H9 (cell line): ENCODE results near the gene IFT122. TPM values are rescaled to one million over a fixed set of nuclear protein-coding genes. Genes with fewer than 3 reads are reported as not detected.
"Not testable (repeated sequence)": the region's sequence is repeated elsewhere in the genome, so short reads cannot be mapped to it uniquely, and the experiment has no call there.

Experiments
- DNase-seq: peaks from one replicate; pipeline ENCODE4 v3.0.0-alpha.2; 2017
- H2AFZ ChIP-seq: one replicate; pipeline ENCODE4 v1.6.1; 2013; ENCODE audit warnings: mild to moderate bottlenecking, low read length, control low read depth, moderate library complexity
- H2AK5ac ChIP-seq: 2 replicates; pipeline ENCODE4 v1.6.1; 2013; ENCODE audit warnings: low read length, control low read depth, mixed read lengths; ENCODE audit not compliant: insufficient read length
- H2BK120ac ChIP-seq: one replicate; pipeline ENCODE4 v1.6.1; 2013; ENCODE audit warnings: low read depth, mild to moderate bottlenecking, low read length, control low read depth, inconsistent platforms; ENCODE audit not compliant: poor library complexity, severe bottlenecking
- H2BK12ac ChIP-seq: 2 replicates; pipeline ENCODE4 v1.6.1; 2013; ENCODE audit warnings: low read length, control low read depth, mixed read lengths, low read depth; ENCODE audit not compliant: insufficient read length
- H2BK15ac ChIP-seq: 2 replicates; pipeline ENCODE4 v1.6.1; 2013; ENCODE audit warnings: low read depth, low read length, control low read depth
- H2BK20ac ChIP-seq: one replicate; pipeline ENCODE4 v1.6.1; 2013; ENCODE audit warnings: low read depth, mild to moderate bottlenecking, low read length, control low read depth, inconsistent platforms; ENCODE audit not compliant: poor library complexity, severe bottlenecking
- H2BK5ac ChIP-seq: 2 replicates; pipeline ENCODE4 v1.6.1; 2013; ENCODE audit warnings: low read length, control low read depth, mixed read lengths; ENCODE audit not compliant: insufficient read length
- H3K14ac ChIP-seq: 2 replicates; pipeline ENCODE4 v1.6.1; 2013; ENCODE audit warnings: low read length, control low read depth; ENCODE audit not compliant: insufficient read depth
- H3K18ac ChIP-seq: 2 replicates; pipeline ENCODE4 v1.6.1; 2013; ENCODE audit warnings: low read depth, mild to moderate bottlenecking, mixed read lengths, low read length, control low read depth; ENCODE audit not compliant: insufficient read length
- H3K23ac ChIP-seq: 2 replicates; pipeline ENCODE4 v1.6.1; 2013; ENCODE audit warnings: low read length, control low read depth, mixed read lengths, low read depth; ENCODE audit not compliant: insufficient read length
- H3K23me2 ChIP-seq: 2 replicates; pipeline ENCODE4 v1.6.1; 2013; ENCODE audit warnings: low read depth, mild to moderate bottlenecking, mixed read lengths, low read length, control low read depth; ENCODE audit not compliant: insufficient read length, poor library complexity, severe bottlenecking
- H3K27ac ChIP-seq: 2 replicates; pipeline ENCODE4 v1.5.1; 2013; ENCODE audit warnings: low read length, control low read depth, mixed read lengths, low read depth; ENCODE audit not compliant: insufficient read length
- H3K27me3 ChIP-seq: 2 replicates; pipeline ENCODE4 v1.6.1; 2013; ENCODE audit warnings: low read length, control low read depth, inconsistent platforms; ENCODE audit not compliant: insufficient read depth
- H3K4ac ChIP-seq: 2 replicates; pipeline ENCODE4 v1.6.1; 2013; ENCODE audit warnings: low read depth, mild to moderate bottlenecking, control low read depth, inconsistent platforms, low read length, moderate library complexity
- H3K4me1 ChIP-seq: 2 replicates; pipeline ENCODE4 v1.6.1; 2013; ENCODE audit warnings: low read length, control low read depth, inconsistent platforms; ENCODE audit not compliant: insufficient read depth
- H3K4me2 ChIP-seq: 2 replicates; pipeline ENCODE4 v1.6.1; 2013; ENCODE audit warnings: low read length, control low read depth, mixed read lengths; ENCODE audit not compliant: insufficient read length, insufficient read depth
- H3K56ac ChIP-seq: 2 replicates; pipeline ENCODE4 v1.6.1; 2013; ENCODE audit warnings: low read depth, mild to moderate bottlenecking, mixed read lengths, low read length, control low read depth; ENCODE audit not compliant: insufficient read length
- H3K79me1 ChIP-seq: 2 replicates; pipeline ENCODE4 v1.6.1; 2013; ENCODE audit warnings: low read depth, mild to moderate bottlenecking, moderate library complexity, low read length, control low read depth, inconsistent platforms; ENCODE audit not compliant: insufficient read depth, poor library complexity, severe bottlenecking
- H3K79me2 ChIP-seq: 2 replicates; pipeline ENCODE4 v1.6.1; 2013; ENCODE audit warnings: low read length, control low read depth, inconsistent platforms; ENCODE audit not compliant: insufficient read depth
- H3K9ac ChIP-seq: 2 replicates; pipeline ENCODE4 v1.6.1; 2013; ENCODE audit warnings: low read length, control low read depth, mixed read lengths; ENCODE audit not compliant: insufficient read length; ENCODE audit errors: extremely low read depth
- H3K9me3 ChIP-seq: one replicate; pipeline ENCODE4 v1.6.1; 2013; ENCODE audit warnings: low read depth, low read length, inconsistent platforms; ENCODE audit not compliant: control insufficient read depth
- H3T11ph ChIP-seq: one replicate; pipeline ENCODE4 v1.6.1; 2013; ENCODE audit warnings: mild to moderate bottlenecking, low read length, control low read depth, inconsistent platforms
- H4K20me1 ChIP-seq: one replicate; pipeline ENCODE4 v1.6.1; 2013; ENCODE audit not compliant: control insufficient read depth, insufficient read length, insufficient read depth
- H4K5ac ChIP-seq: 2 replicates; pipeline ENCODE4 v1.6.1; 2013; ENCODE audit warnings: low read depth, mild to moderate bottlenecking, mixed read lengths, low read length, control low read depth; ENCODE audit not compliant: insufficient read length
- H4K8ac ChIP-seq: replicated peaks from 2 replicates; pipeline ENCODE4 v1.6.1; 2013; ENCODE audit warnings: low read length, control low read depth, mixed read lengths, low read depth; ENCODE audit not compliant: insufficient read length
- H4K91ac ChIP-seq: 2 replicates; pipeline ENCODE4 v1.6.1; 2013; ENCODE audit warnings: low read depth, mild to moderate bottlenecking, moderate library complexity, mixed read lengths, low read length, control low read depth; ENCODE audit not compliant: insufficient read length
- H3K27ac Mint-ChIP-seq, 3 experiments: 2 replicates in 2 of 3; 3 replicates in 1 of 3; pipeline ENCODE4 v1.8.0; 2020 to 2021; ENCODE audit warnings: mixed read lengths in 3 of 3, mild to moderate bottlenecking in 1 of 3, moderate library complexity in 1 of 3
- H3K27me3 Mint-ChIP-seq: 2 replicates; pipeline ENCODE4 v1.8.0; 2021; ENCODE audit warnings: low read depth, mild to moderate bottlenecking, moderate library complexity, mixed read lengths
- H3K36me3 Mint-ChIP-seq, 3 experiments: 2 replicates in 2 of 3; 3 replicates in 1 of 3; pipeline ENCODE4 v1.8.0; 2020 to 2021; ENCODE audit warnings: low read depth in 3 of 3, mixed read lengths in 3 of 3; ENCODE audit not compliant: insufficient read depth in 1 of 3
- H3K4me1 Mint-ChIP-seq, 2 experiments: 2 replicates each; pipeline ENCODE4 v1.8.0; 2020; ENCODE audit warnings: mixed read lengths in 2 of 2
- H3K4me3 Mint-ChIP-seq, 2 experiments: 2 replicates in 1 of 2; 3 replicates in 1 of 2; pipeline ENCODE4 v1.8.0; 2020 to 2021; ENCODE audit warnings: mild to moderate bottlenecking in 2 of 2, mixed read lengths in 2 of 2, moderate library complexity in 1 of 2
- H3K9me3 Mint-ChIP-seq, 2 experiments: 2 replicates in 1 of 2; 3 replicates in 1 of 2; pipeline ENCODE4 v1.8.0; 2020; ENCODE audit warnings: mild to moderate bottlenecking in 2 of 2, mixed read lengths in 2 of 2, moderate library complexity in 1 of 2
- CTCF ChIP-seq: fragments of 200-600 bp; sonication (generic); conservative IDR thresholded peaks from 3 replicates; pipeline ENCODE4 v1.8.0; 2021; ENCODE audit warnings: antibody characterized with exemption, mild to moderate bottlenecking
- WGBS: extraction: QIAGEN DNeasy Blood & Tissue Kit; methylation state at CpG from one replicate; pipeline ENCODE4 v1.1.7; 2013; ENCODE audit warnings: missing lambda C conversion rate, low lambda C conversion rate, mixed read lengths; ENCODE audit not compliant: insufficient read length; ENCODE audit errors: extremely low coverage; 5-methylcytosine and 5-hydroxymethylcytosine counted together
- total RNA-seq: library from RNA; stranded (reverse); gene quantifications from 2 replicates; pipeline ENCODE4 v1.2.1, GENCODE V29; 2021

IFT122 gene
- total RNA-seq, 1 experiment from 2014 or later = 19.3 TPM

GRCh38 chr3:129393271-129393670 is 46.8 kb upstream of the IFT122 start:
- Histone ChIP-seq H3K27ac (no peak overlapping the region), H2BK5ac (no peak overlapping the region), H4K5ac (no peak overlapping the region), H2AFZ (no peak overlapping the region), H3K23me2 (no peaks in the 10 kb centered on the region), H3K23ac (no peak overlapping the region), H3K79me1 (peaks cover 8% of the 10 kb centered on the region), H3K79me2 (peaks cover 16% of the 10 kb centered on the region; the same call in 1 of the 2 replicates), H2BK20ac (no peak overlapping the region), H3K27me3 (no peaks in the 10 kb centered on the region), H3T11ph (no peak overlapping the region), H4K91ac (no peak overlapping the region), H3K9ac (no peak overlapping the region), H3K14ac (no peak overlapping the region), H3K9me3 (no peaks in the 10 kb centered on the region), H3K4ac (no peak overlapping the region), H3K18ac (no peak overlapping the region), H4K20me1 (no peaks in the 10 kb centered on the region), H2BK15ac (no peak overlapping the region), H3K56ac (no peak overlapping the region), H2BK120ac (no peak overlapping the region), H4K8ac (no peak overlapping the region), H2BK12ac (no peak overlapping the region), H3K4me2 (no peak overlapping the region), H3K4me1 (peaks cover 3% of the 10 kb centered on the region; the same call in 1 of the 2 replicates), H2AK5ac (no peak overlapping the region)
- Mint-ChIP-seq H3K4me1 (peaks cover 9 to 23% of the 10 kb centered on the region in 2 experiments), H3K9me3 (no peaks in the 10 kb centered on the region), H3K4me3 (no peak overlapping the region), H3K27ac (no peak overlapping the region), H3K27me3 (no peaks in the 10 kb centered on the region), H3K36me3 (peaks cover 30 to 70% (median 62%) of the 10 kb centered on the region in 3 experiments; a peak in 6 of 7 replicates)
- WGBS = no CpG with 5 or more reads among the region's 6 CpGs
- TF ChIP-seq CTCF = no peak
- DNase-seq = no peak

GRCh38 chr3:129393760-129394564 is 46.1 kb upstream of the IFT122 start:
- H3K4ac ChIP-seq, DNase-seq, H2BK5ac ChIP-seq, H3K9me3 ChIP-seq, H3K27ac ChIP-seq, H3K14ac ChIP-seq, H4K20me1 ChIP-seq, H3K9me3 Mint-ChIP-seq, H3K9ac ChIP-seq, H2AK5ac ChIP-seq, H3K4me3 Mint-ChIP-seq, H3K27me3 ChIP-seq, H2BK12ac ChIP-seq, H2BK120ac ChIP-seq, H4K5ac ChIP-seq, H3K4me2 ChIP-seq, H3T11ph ChIP-seq, H2BK20ac ChIP-seq, H3K23me2 ChIP-seq, H3K23ac ChIP-seq, H3K27ac Mint-ChIP-seq, H3K27me3 Mint-ChIP-seq, H2BK15ac ChIP-seq, H4K91ac ChIP-seq, H2AFZ ChIP-seq, H3K18ac ChIP-seq, H3K56ac ChIP-seq, H3K4me1 ChIP-seq, H4K8ac ChIP-seq: not testable (repeated sequence)
- peaks cover 14 to 21% of the 10 kb centered on the region in 2 experiments for H3K4me1 Mint-ChIP-seq
- peaks cover 28 to 65% (median 59%) of the 10 kb centered on the region in 3 experiments; a peak in 6 of 7 replicates for H3K36me3 Mint-ChIP-seq
- H3K79me1 ChIP-seq = peaks cover 12% of the 10 kb centered on the region
- peaks cover 22% of the 10 kb centered on the region; the same call in 1 of the 2 replicates for H3K79me2 ChIP-seq
- WGBS = no CpG with 5 or more reads among the region's 17 CpGs
